SU-DHL-6 (cell line): ENCODE results near the gene KCNG1.

Experiments used
- H2AFZ ChIP-seq: fragments of 200-600 bp; sonication (generic); 2 replicates; pipeline ENCODE4 v1.6.1; 2014; ENCODE audit warnings: low read depth, mild to moderate bottlenecking, moderate library complexity, mixed read lengths, antibody characterized with exemption, low read length; ENCODE audit not compliant: severe bottlenecking
- H3F3A ChIP-seq: fragments of 200-600 bp; shearing (Covaris generic); 2 replicates; pipeline ENCODE4 v1.6.0; 2016; ENCODE audit warnings: antibody characterized with exemption, mild to moderate bottlenecking; ENCODE audit not compliant: insufficient read depth
- H3K27ac ChIP-seq: fragments of 200-600 bp; sonication (generic); 2 replicates; pipeline ENCODE4 v1.5.1; 2016; ENCODE audit warnings: low read depth, mild to moderate bottlenecking, low read length, moderate library complexity, mixed read lengths
- H3K27me3 ChIP-seq: fragments of 200-600 bp; sonication (generic), shearing (Covaris generic); 2 replicates; pipeline ENCODE4 v1.6.0; 2014; ENCODE audit warnings: mild to moderate bottlenecking, low read length
- H3K36me3 ChIP-seq: fragments of 200-600 bp; sonication (generic); 2 replicates; pipeline ENCODE4 v1.6.1; 2014; ENCODE audit warnings: mild to moderate bottlenecking, low read length, mixed read lengths
- H3K4me2 ChIP-seq: fragments of 300-600, 200-600 bp; shearing (Covaris generic), sonication (generic); 2 replicates; pipeline ENCODE4 v1.6.0; 2014; ENCODE audit warnings: low read length, low read depth, mild to moderate bottlenecking; ENCODE audit not compliant: poor library complexity, severe bottlenecking
- H3K4me3 ChIP-seq: fragments of 200-600 bp; sonication (generic); 2 replicates; pipeline ENCODE4 v1.5.1; 2014; ENCODE audit warnings: antibody characterized with exemption, low read length, mild to moderate bottlenecking, mixed read lengths; ENCODE audit not compliant: insufficient read depth, poor library complexity, severe bottlenecking
- H3K79me2 ChIP-seq: fragments of 200-600 bp; sonication (generic); 2 replicates; pipeline ENCODE4 v1.6.1; 2014; ENCODE audit warnings: mild to moderate bottlenecking, low read length, moderate library complexity; ENCODE audit not compliant: insufficient read depth
- H3K9ac ChIP-seq: fragments of 200-600 bp; sonication (generic); 2 replicates; pipeline ENCODE4 v1.7.0; 2014; ENCODE audit warnings: mild to moderate bottlenecking, low read length
- H3K9me2 ChIP-seq: fragments of 200-600 bp; sonication (generic); replicated peaks from 2 replicates; pipeline ENCODE4 v1.6.1; 2014; ENCODE audit warnings: low read length; ENCODE audit not compliant: insufficient read depth
- H3K9me3 ChIP-seq: fragments of 200-600 bp; sonication (generic); 2 replicates; pipeline ENCODE4 v1.6.1; 2014; ENCODE audit warnings: low read length, mixed read lengths; ENCODE audit not compliant: insufficient read depth
- H4K20me1 ChIP-seq: fragments of 200-600 bp; sonication (generic); 2 replicates; pipeline ENCODE4 v1.6.1; 2014; ENCODE audit warnings: low read depth, mild to moderate bottlenecking, antibody characterized with exemption, low read length, moderate library complexity, mixed read lengths
- CTCF ChIP-seq: fragments of 200-600 bp; sonication (generic); IDR thresholded peaks from one replicate; pipeline ENCODE4 v1.5.1; 2017; ENCODE audit warnings: antibody characterized with exemption, mild to moderate bottlenecking, low read length, moderate library complexity; ENCODE audit not compliant: insufficient read depth, poor library complexity, severe bottlenecking
- EZH2phosphoT487 ChIP-seq: fragments of 200-600 bp; sonication (generic), shearing (Covaris generic); conservative IDR thresholded peaks from 2 replicates; pipeline ENCODE4 v1.6.1; 2018; ENCODE audit warnings: mild to moderate bottlenecking, antibody characterized with exemption, low read length, moderate library complexity, mixed read lengths

KCNG1 gene

GRCh38 chr20:50982363-50982762 lies 40.5 kb downstream of the KCNG1 start:
- no peaks in the 10 kb centered on the region for H3K36me3 ChIP-seq
- no peak overlapping the region for H3K9ac ChIP-seq
- no peak overlapping the region for H2AFZ ChIP-seq
- no peak overlapping the region for H3K4me3 ChIP-seq
- H3K4me2 ChIP-seq, result no peak overlapping the region
- H3K27ac ChIP-seq, result no peak overlapping the region
- H3K9me3 ChIP-seq, result no peaks in the 10 kb centered on the region
- H4K20me1 ChIP-seq, result no peaks in the 10 kb centered on the region
- TF ChIP-seq EZH2phosphoT487 (no peak), CTCF (no peak)
- no peaks in the 10 kb centered on the region for H3K79me2 ChIP-seq
- H3F3A ChIP-seq, result no peaks in the 10 kb centered on the region
- no peaks in the 10 kb centered on the region for H3K27me3 ChIP-seq
- no peaks in the 10 kb centered on the region for H3K9me2 ChIP-seq

- no peak overlapping the region for H3K4me3 ChIP-seq
- no peaks in the 10 kb centered on the region for H3F3A ChIP-seq
- TF ChIP-seq CTCF, result no peak
- TF ChIP-seq EZH2phosphoT487, result no peak
- H3K4me2 ChIP-seq, result no peak overlapping the region
- no peaks in the 10 kb centered on the region for H4K20me1 ChIP-seq
- no peak overlapping the region for H3K27ac ChIP-seq
- no peak overlapping the region for H3K9ac ChIP-seq
- H3K9me2 ChIP-seq, result no peaks in the 10 kb centered on the region
- no peak overlapping the region for H2AFZ ChIP-seq
- no peaks in the 10 kb centered on the region for H3K9me3 ChIP-seq
- no peaks in the 10 kb centered on the region for H3K79me2 ChIP-seq
- no peaks in the 10 kb centered on the region for H3K27me3 ChIP-seq
- no peaks in the 10 kb centered on the region for H3K36me3 ChIP-seq
These were observed 41.2 kb downstream of the KCNG1 start for GRCh38 chr20:50981714-50982048.

- Histone ChIP-seq H2AFZ (no peak overlapping the region), H3K9me3 (no peaks in the 10 kb centered on the region), H3K9ac (no peak overlapping the region), H3F3A (no peaks in the 10 kb centered on the region), H3K4me3 (no peak overlapping the region), H3K4me2 (no peak overlapping the region), H3K27me3 (no peaks in the 10 kb centered on the region), H3K27ac (no peak overlapping the region), H3K9me2 (no peaks in the 10 kb centered on the region), H4K20me1 (no peaks in the 10 kb centered on the region), H3K79me2 (no peaks in the 10 kb centered on the region), H3K36me3 (no peaks in the 10 kb centered on the region)
- peak; percentile 76 for TF ChIP-seq CTCF
- no peak for TF ChIP-seq EZH2phosphoT487
These were observed 41.8 kb downstream of the KCNG1 start for GRCh38 chr20:50980851-50981713.
